GM12892 (cell line): ENCODE measurements around the gene PTCD2.

ENCODE experiments used
- DNase-seq: peaks from one replicate; pipeline ENCODE4 v3.0.0; 2011; ENCODE audit not compliant: insufficient read length
- FAIRE-seq: peaks from 2 replicates; lab custom pipeline; 2011; peaks lifted over from hg19 to GRCh38; lab: Jason Lieb, UNC
- POLR2A ChIP-seq: IDR thresholded peaks from 2 replicates; pipeline ENCODE4 v1.6.1; 2011; ENCODE audit warnings: low read depth, low read length, control low read depth
- POLR2AphosphoS5 ChIP-seq: IDR thresholded peaks from 2 replicates; pipeline ENCODE4 v1.6.1; 2011; ENCODE audit warnings: low read depth, low read length, control low read depth
- TAF1 ChIP-seq: IDR thresholded peaks from 2 replicates; pipeline ENCODE4 v1.6.1; 2011; ENCODE audit warnings: low read depth, mild to moderate bottlenecking, control low read depth, low read length, borderline replicate concordance

The PTCD2 gene

DNA sequence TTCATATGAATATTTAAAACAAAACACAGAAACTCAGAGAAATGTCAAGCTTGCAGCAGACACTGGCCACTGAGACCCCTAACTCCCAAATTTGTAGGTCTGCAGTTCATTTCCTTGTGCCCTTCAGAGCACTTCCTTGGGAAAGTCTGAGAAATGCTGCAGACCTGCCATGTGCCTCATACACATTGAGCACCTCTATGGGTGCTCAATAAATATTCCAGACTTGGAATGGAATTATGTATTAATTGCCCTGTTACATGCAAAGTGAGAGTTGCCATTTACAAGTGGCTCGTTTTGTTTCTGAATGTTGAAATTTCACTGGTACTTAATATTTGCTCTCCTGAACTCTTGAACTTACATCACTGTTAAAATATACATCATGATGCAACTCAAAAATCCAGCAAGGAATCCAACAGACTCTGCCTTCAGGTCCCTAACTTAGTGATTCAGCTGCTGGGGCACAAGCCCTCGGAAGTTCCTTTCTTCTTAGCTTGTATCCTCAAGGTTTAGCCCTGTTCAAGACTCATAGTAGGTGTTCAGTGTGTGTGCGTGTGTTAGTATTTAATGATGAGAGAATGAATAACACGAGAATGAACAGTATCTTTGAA is 90.6 kb downstream of the PTCD2 start:
- TF ChIP-seq POLR2AphosphoS5 (no peak), POLR2A (no peak), TAF1 (no peak)
- DNase-seq (no peak), FAIRE-seq (no peak)

DNA sequence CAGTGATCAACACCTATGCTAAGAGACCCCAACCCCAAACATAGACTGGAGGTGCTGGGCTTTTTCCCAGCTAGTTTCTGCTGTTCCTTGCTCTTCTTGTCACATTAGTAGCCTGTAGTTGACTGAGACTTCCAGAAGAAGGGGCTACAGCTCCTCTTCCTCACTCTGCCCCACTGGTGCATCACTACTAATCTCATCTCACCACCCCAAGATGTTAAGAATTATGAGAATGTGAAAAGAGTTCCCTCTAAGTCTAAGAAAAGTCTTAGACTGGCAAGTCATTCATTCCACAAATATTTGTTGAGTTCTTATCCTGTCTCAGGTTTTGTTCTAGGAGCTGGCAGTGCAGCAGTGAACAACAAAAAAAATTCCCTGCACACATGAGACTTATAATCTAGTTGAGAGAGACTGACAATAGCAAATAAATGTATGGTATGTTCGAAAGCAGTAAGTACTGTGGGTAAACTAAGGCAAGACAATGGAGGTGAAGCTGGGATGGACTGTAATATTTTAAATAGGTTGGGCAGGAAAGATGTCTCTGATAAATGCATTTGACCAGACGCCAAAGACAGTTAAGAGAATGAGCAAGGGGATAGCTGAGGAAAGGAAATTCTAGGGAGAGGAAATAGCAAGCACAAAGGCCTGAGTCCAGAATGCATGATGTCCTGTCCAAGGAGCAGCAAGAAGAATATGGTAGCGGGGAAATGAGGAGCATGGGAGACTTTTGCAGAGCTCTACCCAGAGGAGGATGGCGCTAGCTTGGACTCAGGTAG is 92.3 kb downstream of the PTCD2 start:
- DNase-seq, result no peak
- FAIRE-seq, result no peak
- TF ChIP-seq POLR2A (no peak), TAF1 (no peak), POLR2AphosphoS5 (no peak)

DNA sequence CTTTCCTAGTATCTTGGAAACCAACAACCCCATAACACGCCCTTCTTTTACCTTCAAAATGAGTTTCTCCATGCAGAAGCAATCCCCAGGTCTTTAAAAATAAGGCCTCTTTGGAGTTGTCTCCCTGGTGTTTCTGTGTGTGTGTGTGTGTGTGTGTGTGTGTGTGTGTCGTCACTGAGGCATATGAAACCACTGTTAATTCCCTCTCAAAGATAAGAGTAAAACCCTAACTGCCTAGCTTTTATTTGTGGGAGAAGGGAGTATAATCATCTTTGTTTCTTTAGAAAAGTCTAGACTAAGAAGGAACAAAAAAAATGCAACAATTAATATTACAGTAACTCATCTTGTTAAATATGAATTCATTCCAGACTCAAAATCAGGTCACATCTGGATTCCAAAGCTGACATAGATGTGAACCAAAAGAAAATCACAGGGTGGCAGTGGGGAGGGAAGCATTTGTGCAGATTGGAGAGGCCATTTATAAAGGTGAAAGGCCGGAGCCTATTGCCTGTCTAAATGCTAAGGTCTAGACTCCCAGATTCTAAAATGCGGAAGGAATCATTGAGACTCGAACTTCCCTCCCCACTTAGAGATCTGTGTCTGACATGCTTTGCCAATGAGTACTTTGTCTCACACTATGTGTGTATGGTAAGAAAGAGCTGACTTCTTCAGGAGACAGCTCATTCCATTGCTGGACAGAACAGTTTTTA is 95.6 kb downstream of the PTCD2 start:
- no peak for FAIRE-seq
- DNase-seq, result no peak
- no peak for TF ChIP-seq POLR2A

DNA sequence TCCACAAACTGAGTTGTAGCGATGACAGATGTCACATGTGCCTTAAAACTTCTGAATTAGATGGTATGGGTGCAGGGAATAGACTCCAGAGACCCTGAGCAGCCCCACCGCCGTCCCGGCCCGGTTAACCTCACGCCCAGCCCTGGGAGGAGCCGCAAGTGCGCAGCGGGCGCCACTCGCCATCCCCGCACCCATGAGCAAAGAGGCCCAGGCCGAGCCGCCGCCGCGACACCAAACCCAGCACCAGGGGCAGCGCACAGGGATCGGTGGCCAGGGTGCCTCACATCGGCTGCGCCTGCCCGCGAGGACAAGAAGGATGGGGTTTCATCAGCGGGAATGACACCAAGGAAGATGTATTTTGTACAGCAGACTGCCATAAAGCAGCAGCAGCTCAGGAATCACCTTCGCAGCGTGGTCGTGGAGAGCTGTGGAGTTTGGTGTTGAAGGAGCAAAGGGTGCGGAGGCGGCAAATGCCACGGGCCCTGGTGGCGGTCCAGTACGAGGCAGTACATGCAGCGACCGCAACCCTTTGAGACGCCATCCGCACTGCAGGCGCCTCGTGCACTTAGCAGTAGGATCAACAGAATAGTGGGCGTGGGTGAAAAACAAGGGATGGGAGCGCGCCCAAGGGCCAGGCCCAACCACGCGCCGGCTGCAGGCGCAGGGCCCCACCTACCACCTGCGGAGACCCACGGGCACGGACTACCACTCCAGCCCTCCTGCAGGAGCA is 97.3 kb downstream of the PTCD2 start:
- no peak for TF ChIP-seq POLR2A
- TF ChIP-seq TAF1, result no peak
- no peak for TF ChIP-seq POLR2AphosphoS5
- FAIRE-seq (no peak), DNase-seq (no peak)
